Measurements from ENCODE around the gene BCAS4. TPM values are rescaled to one million over a fixed set of nuclear protein-coding genes. Genes with fewer than 3 reads are reported as not detected.
A peak's percentile ranks its signal among the peaks of the same experiment; 100 is the strongest.

Gene BCAS4
- 10 to 100 TPM in 1 of 2 donors, 1 to 10 TPM in 1; 7.7 to 10.2 TPM for total RNA-seq

GRCh38 chr20:50794846-50795634, at the start of gene BCAS4:
Gene BCAS4, plus strand, starts transcription at chr20:50795061. Its CDS starts 23 bp downstream, at chr20:50795084.
- peak within 1 kb of the TSS; percentile 93 for H3K4me3 ChIP-seq
- no peaks in the 10 kb centered on the region for H3K9me3 ChIP-seq
- no peaks in the 10 kb centered on the region for H3K36me3 ChIP-seq
- H3K27me3 ChIP-seq (replicated peaks; ENCODE audit: insufficient read depth): no peaks in the 10 kb centered on the region
- peak; percentile 75 for TF ChIP-seq CTCF (IDR thresholded peaks at IDR 0.05)
- DNase-seq (ENCODE audit: low spot score) (no peak), ATAC-seq (ENCODE audit: insufficient number of reproducible peaks, low FRiP score, low read depth) (peak; percentile 85)
- H3K27ac ChIP-seq: peak within 1 kb of the TSS; percentile 58 to 68
- peaks cover 12 to 35% of the 10 kb centered on the region in 2 donors for H3K4me1 ChIP-seq (ENCODE audit: control insufficient read depth in 1 of 2, low read depth in 2 of 2)

- Histone ChIP-seq H3K4me3 (no peak overlapping the region), H3K27ac (no peak overlapping the region), H3K36me3 (no peaks in the 10 kb centered on the region), H3K9me3 (no peaks in the 10 kb centered on the region), H3K4me1 (ENCODE audit: control insufficient read depth in 1 of 2, low read depth in 2 of 2) (peaks cover 0 to 22% of the 10 kb centered on the region in 2 donors), H3K27me3 (replicated peaks; ENCODE audit: insufficient read depth) (no peaks in the 10 kb centered on the region)
- TF ChIP-seq CTCF (IDR thresholded peaks at IDR 0.05): no peak
- ATAC-seq (ENCODE audit: insufficient number of reproducible peaks, low FRiP score, low read depth): no peak
- DNase-seq (ENCODE audit: low spot score): no peak
These were observed 49.2 kb upstream of the BCAS4 start for GRCh38 chr20:50745634-50746137.

GRCh38 chr20:50746138-50746940, 48.5 kb upstream of the BCAS4 start:
- Histone ChIP-seq H3K27ac (no peak overlapping the region), H3K4me3 (no peak overlapping the region), H3K9me3 (no peaks in the 10 kb centered on the region), H3K27me3 (replicated peaks; ENCODE audit: insufficient read depth) (no peaks in the 10 kb centered on the region), H3K4me1 (ENCODE audit: control insufficient read depth in 1 of 2, low read depth in 2 of 2) (peaks cover 0 to 22% of the 10 kb centered on the region in 2 donors), H3K36me3 (no peaks in the 10 kb centered on the region)
- TF ChIP-seq CTCF (IDR thresholded peaks at IDR 0.05): no peak
- no peak for DNase-seq (ENCODE audit: low spot score)
- ATAC-seq (ENCODE audit: insufficient number of reproducible peaks, low FRiP score, low read depth): no peak

- H3K4me3 ChIP-seq: no peak overlapping the region
- H3K27ac ChIP-seq: no peak overlapping the region
- no peaks in the 10 kb centered on the region for H3K27me3 ChIP-seq (replicated peaks; ENCODE audit: insufficient read depth)
- ATAC-seq (ENCODE audit: insufficient number of reproducible peaks, low FRiP score, low read depth) (no peak), DNase-seq (ENCODE audit: low spot score) (no peak)
- H3K4me1 ChIP-seq (ENCODE audit: control insufficient read depth in 1 of 2, low read depth in 2 of 2): peaks cover 0 to 22% of the 10 kb centered on the region in 2 donors
- no peaks in the 10 kb centered on the region for H3K9me3 ChIP-seq
- no peak for TF ChIP-seq CTCF (IDR thresholded peaks at IDR 0.05)
- H3K36me3 ChIP-seq: no peaks in the 10 kb centered on the region
These were observed 47.6 kb upstream of the BCAS4 start for GRCh38 chr20:50747275-50747674.

GRCh38 chr20:50750145-50750671, 44.7 kb upstream of the BCAS4 start:
- H3K4me1 ChIP-seq (ENCODE audit: control insufficient read depth in 1 of 2, low read depth in 2 of 2): peaks cover 0 to 8% of the 10 kb centered on the region in 2 donors
- ATAC-seq (ENCODE audit: insufficient number of reproducible peaks, low FRiP score, low read depth): no peak
- H3K4me3 ChIP-seq: no peak overlapping the region
- no peaks in the 10 kb centered on the region for H3K9me3 ChIP-seq
- H3K36me3 ChIP-seq: no peaks in the 10 kb centered on the region
- no peak overlapping the region for H3K27ac ChIP-seq
- no peak for TF ChIP-seq CTCF (IDR thresholded peaks at IDR 0.05)
- no peaks in the 10 kb centered on the region for H3K27me3 ChIP-seq (replicated peaks; ENCODE audit: insufficient read depth)
- DNase-seq (ENCODE audit: low spot score): no peak
